ENCODE measurements around the gene SPACA6. TPM values are rescaled to one million over a fixed set of nuclear protein-coding genes. Genes with fewer than 3 reads are reported as not detected.

The SPACA6 gene
- total and polyA plus RNA-seq, 4 donors, result 0.92 to 2.5 (median 1.3) TPM

- Histone ChIP-seq H3K4me1 (ENCODE audit: control insufficient read depth in 4 of 4, insufficient read depth in 4 of 4, low read length in 3 of 4) (no peaks in the 10 kb centered on the region), H3K36me3 (ENCODE audit: control insufficient read depth in 4 of 4, insufficient read depth in 3 of 4, low read depth in 1 of 4, low read length in 3 of 4) (no peaks in the 10 kb centered on the region), H3K4me3 (ENCODE audit: low read depth in 1 of 3, low read length in 3 of 3) (no peak overlapping the region), H3K27me3 (ENCODE audit: control insufficient read depth in 4 of 4, insufficient read depth in 4 of 4, low read length in 3 of 4) (peaks cover 0 to 11% (median 2%) of the 10 kb centered on the region in 4 donors), H3K27ac (ENCODE audit: low read depth in 1 of 2, low read length in 2 of 2) (no peak overlapping the region), H3K9ac (ENCODE audit: low read depth in 1 of 2, low read length in 2 of 2) (no peak overlapping the region), H3K9me3 (ENCODE audit: control insufficient read depth in 4 of 4, low read length in 3 of 4) (peaks cover 0 to 2% (median under 1%) of the 10 kb centered on the region in 4 donors)
- no peak for DNase-seq (ENCODE audit: low spot score)
- 53% methylated on average over 15 of the region's 15 CpGs for WGBS
- TF ChIP-seq MAX (IDR thresholded peaks at IDR 0.05) (no peak), SP1 (IDR thresholded peaks at IDR 0.05) (no peak), CTCF (IDR thresholded peaks at IDR 0.05; ENCODE audit: low read depth, low read length, missing input control) (no peak), HNF4G (IDR thresholded peaks at IDR 0.05) (no peak), HNF4A (conservative IDR thresholded peaks at IDR 0.05) (no peak), RXRA (IDR thresholded peaks at IDR 0.05) (no peak), GABPA (IDR thresholded peaks at IDR 0.05 in 1 of 2, conservative IDR thresholded peaks at IDR 0.05 in 1 of 2) (no peak), FOXA1 (IDR thresholded peaks at IDR 0.05) (no peak), JUND (IDR thresholded peaks at IDR 0.05) (no peak)
- TF ChIP-seq, protein P1, sequence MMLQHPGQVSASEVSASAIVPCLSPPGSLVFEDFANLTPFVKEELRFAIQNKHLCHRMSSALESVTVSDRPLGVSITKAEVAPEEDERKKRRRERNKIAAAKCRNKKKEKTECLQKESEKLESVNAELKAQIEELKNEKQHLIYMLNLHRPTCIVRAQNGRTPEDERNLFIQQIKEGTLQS (IDR thresholded peaks at IDR 0.05), result no peak
These were observed 31.4 kb downstream of the SPACA6 start for GRCh38 chr19:51724543-51724942.

- 36% methylated on average over 14 of the region's 14 CpGs for WGBS
- Histone ChIP-seq H3K4me1 (ENCODE audit: control insufficient read depth in 4 of 4, insufficient read depth in 4 of 4, low read length in 3 of 4) (no peaks in the 10 kb centered on the region), H3K27ac (ENCODE audit: low read depth in 1 of 2, low read length in 2 of 2) (no peak overlapping the region), H3K9ac (ENCODE audit: low read depth in 1 of 2, low read length in 2 of 2) (no peak overlapping the region), H3K9me3 (ENCODE audit: control insufficient read depth in 4 of 4, low read length in 3 of 4) (peaks cover 0 to 10% (median 3%) of the 10 kb centered on the region in 4 donors), H3K4me3 (ENCODE audit: low read depth in 1 of 3, low read length in 3 of 3) (no peak overlapping the region), H3K27me3 (ENCODE audit: control insufficient read depth in 4 of 4, insufficient read depth in 4 of 4, low read length in 3 of 4) (peaks cover 0 to 11% (median 2%) of the 10 kb centered on the region in 4 donors), H3K36me3 (ENCODE audit: control insufficient read depth in 4 of 4, insufficient read depth in 3 of 4, low read depth in 1 of 4, low read length in 3 of 4) (no peaks in the 10 kb centered on the region)
- TF ChIP-seq FOXA1 (IDR thresholded peaks at IDR 0.05) (no peak), RXRA (IDR thresholded peaks at IDR 0.05) (no peak), GABPA (IDR thresholded peaks at IDR 0.05 in 1 of 2, conservative IDR thresholded peaks at IDR 0.05 in 1 of 2) (no peak)
- no peak for DNase-seq (ENCODE audit: low spot score)
These were observed 32.9 kb downstream of the SPACA6 start for GRCh38 chr19:51726049-51726448.

- Histone ChIP-seq H3K27me3 (ENCODE audit: control insufficient read depth in 4 of 4, insufficient read depth in 4 of 4, low read length in 3 of 4) (peaks cover 0 to 11% (median 2%) of the 10 kb centered on the region in 4 donors), H3K9me3 (ENCODE audit: control insufficient read depth in 4 of 4, low read length in 3 of 4) (peaks cover 0 to 10% (median 3%) of the 10 kb centered on the region in 4 donors)
- 80% methylated on average over 7 of the region's 7 CpGs for WGBS
- TF ChIP-seq MAX (IDR thresholded peaks at IDR 0.05) (no peak), REST (IDR thresholded peaks at IDR 0.05) (no peak), ZBTB33 (IDR thresholded peaks at IDR 0.05) (no peak), SP1 (IDR thresholded peaks at IDR 0.05) (no peak), NR2F2 (IDR thresholded peaks at IDR 0.05) (no peak), HNF4A (conservative IDR thresholded peaks at IDR 0.05) (no peak), FOXA2 (IDR thresholded peaks at IDR 0.05) (no peak), EGR1 (IDR thresholded peaks at IDR 0.05; ENCODE audit: low read depth in 2 of 2) (no peak), HNF4G (IDR thresholded peaks at IDR 0.05) (no peak), CTCF (IDR thresholded peaks at IDR 0.05; ENCODE audit: low read depth, low read length, missing input control) (no peak), FOXA1 (IDR thresholded peaks at IDR 0.05) (no peak)
- TF ChIP-seq, protein P1 (IDR thresholded peaks at IDR 0.05), result no peak
These were observed 34.3 kb downstream of the SPACA6 start for GRCh38 chr19:51727349-51727880.

More at GRCh38 chr19:51727349-51727880, 34.3 kb downstream of the SPACA6 start:
- Histone ChIP-seq H3K4me3 (ENCODE audit: low read depth in 1 of 3, low read length in 3 of 3) (no peak overlapping the region), H3K36me3 (ENCODE audit: control insufficient read depth in 4 of 4, insufficient read depth in 3 of 4, low read depth in 1 of 4, low read length in 3 of 4) (no peaks in the 10 kb centered on the region), H3K4me1 (ENCODE audit: control insufficient read depth in 4 of 4, insufficient read depth in 4 of 4, low read length in 3 of 4) (no peaks in the 10 kb centered on the region), H3K9ac (ENCODE audit: low read depth in 1 of 2, low read length in 2 of 2) (no peak overlapping the region), H3K27ac (ENCODE audit: low read depth in 1 of 2, low read length in 2 of 2) (no peak overlapping the region)
- DNase-seq (ENCODE audit: low spot score), result no peak
